ENCODE data around the gene RPS2. TPM values are rescaled to one million over a fixed set of nuclear protein-coding genes. Genes with fewer than 3 reads are reported as not detected.

Gene RPS2
- total and polyA plus RNA-seq, 2 of the 8 experiments (the other 6 are each of a cell fraction or from before 2014, with no cell fraction given): 4,042 to 16,783 TPM

DNA sequence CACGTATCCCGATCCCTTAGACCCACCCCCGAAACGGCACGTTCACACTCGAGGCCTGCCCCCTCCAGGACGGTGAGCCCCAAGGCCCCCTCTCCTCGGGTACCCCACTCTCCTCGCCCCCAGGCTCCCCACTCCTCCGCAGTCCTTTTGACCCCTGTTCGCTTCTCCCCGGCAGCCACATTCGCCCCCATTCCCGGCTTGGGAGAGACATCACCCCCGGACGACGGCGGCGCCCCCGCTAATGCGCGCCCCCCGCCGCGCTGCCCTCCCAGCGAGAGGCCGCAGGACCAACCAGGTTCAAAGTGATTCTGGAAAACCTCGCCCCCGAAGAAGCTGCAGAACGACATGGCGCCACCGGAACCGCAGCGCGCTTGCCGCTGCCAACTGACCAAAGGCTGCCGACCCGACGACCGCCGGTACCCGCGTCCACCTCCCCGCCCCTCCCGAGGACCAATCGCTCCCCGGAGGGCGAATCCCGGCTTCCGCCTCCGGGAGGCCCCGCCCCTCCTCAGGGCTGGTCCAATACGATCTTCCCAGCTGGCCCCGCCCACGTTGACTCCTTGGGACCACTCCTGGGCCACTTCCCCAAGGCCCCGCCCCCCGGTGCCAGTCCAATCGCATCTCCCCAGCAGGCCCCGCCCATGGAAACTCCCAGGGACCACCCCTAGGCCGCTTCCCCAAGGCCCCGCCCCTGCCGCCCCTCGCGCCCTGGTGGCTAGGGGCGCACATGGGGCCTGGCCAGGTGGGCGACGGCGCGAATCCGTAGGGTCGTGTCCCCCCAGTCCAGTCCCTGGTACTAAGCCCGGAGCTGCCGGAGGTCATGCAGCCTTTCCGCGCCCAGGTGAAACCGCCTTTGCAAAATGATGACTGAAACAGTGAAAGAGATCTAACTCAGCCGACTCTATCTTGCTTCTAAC, 21.6 kb downstream of the RPS2 start, which contains the start of gene MSRB1 (continued):
- TF ChIP-seq, protein P1, sequence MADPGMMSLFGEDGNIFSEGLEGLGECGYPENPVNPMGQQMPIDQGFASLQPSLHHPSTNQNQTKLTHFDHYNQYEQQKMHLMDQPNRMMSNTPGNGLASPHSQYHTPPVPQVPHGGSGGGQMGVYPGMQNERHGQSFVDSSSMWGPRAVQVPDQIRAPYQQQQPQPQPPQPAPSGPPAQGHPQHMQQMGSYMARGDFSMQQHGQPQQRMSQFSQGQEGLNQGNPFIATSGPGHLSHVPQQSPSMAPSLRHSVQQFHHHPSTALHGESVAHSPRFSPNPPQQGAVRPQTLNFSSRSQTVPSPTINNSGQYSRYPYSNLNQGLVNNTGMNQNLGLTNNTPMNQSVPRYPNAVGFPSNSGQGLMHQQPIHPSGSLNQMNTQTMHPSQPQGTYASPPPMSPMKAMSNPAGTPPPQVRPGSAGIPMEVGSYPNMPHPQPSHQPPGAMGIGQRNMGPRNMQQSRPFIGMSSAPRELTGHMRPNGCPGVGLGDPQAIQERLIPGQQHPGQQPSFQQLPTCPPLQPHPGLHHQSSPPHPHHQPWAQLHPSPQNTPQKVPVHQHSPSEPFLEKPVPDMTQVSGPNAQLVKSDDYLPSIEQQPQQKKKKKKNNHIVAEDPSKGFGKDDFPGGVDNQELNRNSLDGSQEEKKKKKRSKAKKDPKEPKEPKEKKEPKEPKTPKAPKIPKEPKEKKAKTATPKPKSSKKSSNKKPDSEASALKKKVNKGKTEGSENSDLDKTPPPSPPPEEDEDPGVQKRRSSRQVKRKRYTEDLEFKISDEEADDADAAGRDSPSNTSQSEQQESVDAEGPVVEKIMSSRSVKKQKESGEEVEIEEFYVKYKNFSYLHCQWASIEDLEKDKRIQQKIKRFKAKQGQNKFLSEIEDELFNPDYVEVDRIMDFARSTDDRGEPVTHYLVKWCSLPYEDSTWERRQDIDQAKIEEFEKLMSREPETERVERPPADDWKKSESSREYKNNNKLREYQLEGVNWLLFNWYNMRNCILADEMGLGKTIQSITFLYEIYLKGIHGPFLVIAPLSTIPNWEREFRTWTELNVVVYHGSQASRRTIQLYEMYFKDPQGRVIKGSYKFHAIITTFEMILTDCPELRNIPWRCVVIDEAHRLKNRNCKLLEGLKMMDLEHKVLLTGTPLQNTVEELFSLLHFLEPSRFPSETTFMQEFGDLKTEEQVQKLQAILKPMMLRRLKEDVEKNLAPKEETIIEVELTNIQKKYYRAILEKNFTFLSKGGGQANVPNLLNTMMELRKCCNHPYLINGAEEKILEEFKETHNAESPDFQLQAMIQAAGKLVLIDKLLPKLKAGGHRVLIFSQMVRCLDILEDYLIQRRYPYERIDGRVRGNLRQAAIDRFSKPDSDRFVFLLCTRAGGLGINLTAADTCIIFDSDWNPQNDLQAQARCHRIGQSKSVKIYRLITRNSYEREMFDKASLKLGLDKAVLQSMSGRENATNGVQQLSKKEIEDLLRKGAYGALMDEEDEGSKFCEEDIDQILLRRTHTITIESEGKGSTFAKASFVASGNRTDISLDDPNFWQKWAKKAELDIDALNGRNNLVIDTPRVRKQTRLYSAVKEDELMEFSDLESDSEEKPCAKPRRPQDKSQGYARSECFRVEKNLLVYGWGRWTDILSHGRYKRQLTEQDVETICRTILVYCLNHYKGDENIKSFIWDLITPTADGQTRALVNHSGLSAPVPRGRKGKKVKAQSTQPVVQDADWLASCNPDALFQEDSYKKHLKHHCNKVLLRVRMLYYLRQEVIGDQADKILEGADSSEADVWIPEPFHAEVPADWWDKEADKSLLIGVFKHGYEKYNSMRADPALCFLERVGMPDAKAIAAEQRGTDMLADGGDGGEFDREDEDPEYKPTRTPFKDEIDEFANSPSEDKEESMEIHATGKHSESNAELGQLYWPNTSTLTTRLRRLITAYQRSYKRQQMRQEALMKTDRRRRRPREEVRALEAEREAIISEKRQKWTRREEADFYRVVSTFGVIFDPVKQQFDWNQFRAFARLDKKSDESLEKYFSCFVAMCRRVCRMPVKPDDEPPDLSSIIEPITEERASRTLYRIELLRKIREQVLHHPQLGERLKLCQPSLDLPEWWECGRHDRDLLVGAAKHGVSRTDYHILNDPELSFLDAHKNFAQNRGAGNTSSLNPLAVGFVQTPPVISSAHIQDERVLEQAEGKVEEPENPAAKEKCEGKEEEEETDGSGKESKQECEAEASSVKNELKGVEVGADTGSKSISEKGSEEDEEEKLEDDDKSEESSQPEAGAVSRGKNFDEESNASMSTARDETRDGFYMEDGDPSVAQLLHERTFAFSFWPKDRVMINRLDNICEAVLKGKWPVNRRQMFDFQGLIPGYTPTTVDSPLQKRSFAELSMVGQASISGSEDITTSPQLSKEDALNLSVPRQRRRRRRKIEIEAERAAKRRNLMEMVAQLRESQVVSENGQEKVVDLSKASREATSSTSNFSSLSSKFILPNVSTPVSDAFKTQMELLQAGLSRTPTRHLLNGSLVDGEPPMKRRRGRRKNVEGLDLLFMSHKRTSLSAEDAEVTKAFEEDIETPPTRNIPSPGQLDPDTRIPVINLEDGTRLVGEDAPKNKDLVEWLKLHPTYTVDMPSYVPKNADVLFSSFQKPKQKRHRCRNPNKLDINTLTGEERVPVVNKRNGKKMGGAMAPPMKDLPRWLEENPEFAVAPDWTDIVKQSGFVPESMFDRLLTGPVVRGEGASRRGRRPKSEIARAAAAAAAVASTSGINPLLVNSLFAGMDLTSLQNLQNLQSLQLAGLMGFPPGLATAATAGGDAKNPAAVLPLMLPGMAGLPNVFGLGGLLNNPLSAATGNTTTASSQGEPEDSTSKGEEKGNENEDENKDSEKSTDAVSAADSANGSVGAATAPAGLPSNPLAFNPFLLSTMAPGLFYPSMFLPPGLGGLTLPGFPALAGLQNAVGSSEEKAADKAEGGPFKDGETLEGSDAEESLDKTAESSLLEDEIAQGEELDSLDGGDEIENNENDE (IDR thresholded peaks at IDR 0.05; ENCODE audit: insufficient replicate concordance, low read length): no peak
- no peak for TF ChIP-seq SAP30 (IDR thresholded peaks at IDR 0.05; ENCODE audit: insufficient read depth, insufficient replicate concordance, low read length)
- TF ChIP-seq BACH1 (IDR thresholded peaks at IDR 0.05; ENCODE audit: low read length): no peak
- no peak for TF ChIP-seq CEBPB (IDR thresholded peaks at IDR 0.05; ENCODE audit: low read depth, low read length)
- peak in 1 of 2 experiments; percentile 80; a peak in 2 of 3 replicates for TF ChIP-seq POLR2A (IDR thresholded peaks at IDR 0.05; ENCODE audit: control extremely low read depth in 1 of 2, low read depth in 2 of 2, low read length in 2 of 2)
- no peak for TF ChIP-seq EP300 (IDR thresholded peaks at IDR 0.05; ENCODE audit: borderline replicate concordance in 1 of 2, low read depth in 2 of 2, low read length in 2 of 2)
- TF ChIP-seq CTBP2 (IDR thresholded peaks at IDR 0.05; ENCODE audit: borderline replicate concordance, insufficient read depth, insufficient read length, low read length): no peak
- TF ChIP-seq HDAC2 (IDR thresholded peaks at IDR 0.05; ENCODE audit: borderline replicate concordance in 1 of 2, low read depth in 2 of 2, low read length in 2 of 2): peak in 1 of 2 experiments; percentile 57; a peak in 1 of 4 replicates
- TF ChIP-seq SIX5 (IDR thresholded peaks at IDR 0.05; ENCODE audit: low read depth, low read length): no peak

Data from H1 (cell line).